ENCODE data around the gene TNPO1. TPM values are rescaled to one million over a fixed set of nuclear protein-coding genes. Genes with fewer than 3 reads are reported as not detected.

Gene TNPO1
- total RNA-seq, 1 experiment from 2014 or later, result 185 TPM

DNA sequence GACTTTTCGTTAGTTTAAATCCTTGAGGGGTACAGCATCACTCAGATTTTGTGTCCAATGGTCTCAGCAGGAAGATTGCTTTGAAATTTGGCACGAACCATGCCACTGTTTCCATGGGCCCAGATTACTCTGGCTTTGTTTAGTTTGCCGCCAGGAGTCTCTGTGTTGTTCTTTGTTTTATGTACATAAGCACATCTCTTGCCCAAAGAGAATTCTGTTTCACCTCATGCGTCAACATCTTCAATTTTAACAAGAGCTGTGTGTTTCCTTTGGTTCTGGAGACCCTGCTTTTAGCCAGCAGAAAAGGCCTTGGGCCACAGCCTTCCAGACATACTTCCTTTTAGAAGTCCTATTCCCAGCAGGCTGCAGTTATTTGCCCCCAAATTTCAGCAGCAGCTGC is 62.4 kb downstream of the TNPO1 start:
- no peaks in the 10 kb centered on the region for H3K4me1 ChIP-seq (replicated peaks; ENCODE audit: insufficient read depth)
- DNase-seq, result no peak
- no peaks in the 10 kb centered on the region for H3K9me2 ChIP-seq (ENCODE audit: insufficient read depth)
- H3K27me3 ChIP-seq (ENCODE audit: insufficient read depth, low read depth), result no peaks in the 10 kb centered on the region
- TF ChIP-seq EZH2 (IDR thresholded peaks at IDR 0.05; ENCODE audit: low read depth), result no peak
- TF ChIP-seq, protein P1, sequence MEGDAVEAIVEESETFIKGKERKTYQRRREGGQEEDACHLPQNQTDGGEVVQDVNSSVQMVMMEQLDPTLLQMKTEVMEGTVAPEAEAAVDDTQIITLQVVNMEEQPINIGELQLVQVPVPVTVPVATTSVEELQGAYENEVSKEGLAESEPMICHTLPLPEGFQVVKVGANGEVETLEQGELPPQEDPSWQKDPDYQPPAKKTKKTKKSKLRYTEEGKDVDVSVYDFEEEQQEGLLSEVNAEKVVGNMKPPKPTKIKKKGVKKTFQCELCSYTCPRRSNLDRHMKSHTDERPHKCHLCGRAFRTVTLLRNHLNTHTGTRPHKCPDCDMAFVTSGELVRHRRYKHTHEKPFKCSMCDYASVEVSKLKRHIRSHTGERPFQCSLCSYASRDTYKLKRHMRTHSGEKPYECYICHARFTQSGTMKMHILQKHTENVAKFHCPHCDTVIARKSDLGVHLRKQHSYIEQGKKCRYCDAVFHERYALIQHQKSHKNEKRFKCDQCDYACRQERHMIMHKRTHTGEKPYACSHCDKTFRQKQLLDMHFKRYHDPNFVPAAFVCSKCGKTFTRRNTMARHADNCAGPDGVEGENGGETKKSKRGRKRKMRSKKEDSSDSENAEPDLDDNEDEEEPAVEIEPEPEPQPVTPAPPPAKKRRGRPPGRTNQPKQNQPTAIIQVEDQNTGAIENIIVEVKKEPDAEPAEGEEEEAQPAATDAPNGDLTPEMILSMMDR (conservative IDR thresholded peaks at IDR 0.05), result no peak
- intact Hi-C loops (cut with micrococcal nuclease; ENCODE audit: unreplicated experiment), result no loop called here
- peaks cover 80% of the 10 kb centered on the region for H3K36me3 ChIP-seq (ENCODE audit: low read depth)
- no peak overlapping the region for H3K4me2 ChIP-seq
- ChIA-PET POLR2A (ENCODE audit: unreplicated experiment) (no interaction called here), CTCF (no interaction called here)
- peaks cover 33% of the 10 kb centered on the region for H3K79me2 ChIP-seq (ENCODE audit: low read depth)
- H3K4me3 ChIP-seq, result no peak overlapping the region
- no peaks in the 10 kb centered on the region for H3K9me3 ChIP-seq (ENCODE audit: insufficient read depth, low read depth)
- H3K27ac ChIP-seq, result no peak overlapping the region
- H4K20me1 ChIP-seq (ENCODE audit: insufficient read depth), result peaks cover 36% of the 10 kb centered on the region
- no peak overlapping the region for H2AFZ ChIP-seq
- peaks cover 44% of the 10 kb centered on the region for H3F3A ChIP-seq (ENCODE audit: insufficient read depth, low read depth)
- BruUV-seq (replicated peaks), result no TSS peak

DNA sequence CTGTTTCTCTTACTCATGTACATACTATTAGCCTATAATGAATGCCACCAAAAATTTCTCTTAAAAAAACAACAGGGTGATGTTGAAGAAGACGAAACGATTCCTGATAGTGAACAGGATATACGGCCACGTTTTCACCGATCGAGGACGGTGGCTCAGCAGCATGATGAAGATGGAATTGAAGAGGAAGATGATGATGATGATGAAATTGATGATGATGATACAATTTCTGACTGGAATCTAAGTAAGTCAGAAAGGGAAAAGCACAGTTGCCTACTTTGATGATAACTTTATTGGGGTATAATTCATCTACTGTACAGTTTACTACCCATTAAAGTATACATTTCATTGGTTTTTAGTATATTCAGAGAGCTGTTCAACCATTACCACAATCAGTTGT is 66.5 kb downstream of the TNPO1 start:
- H3K36me3 ChIP-seq (ENCODE audit: low read depth), result peaks cover 79% of the 10 kb centered on the region
- H3K27ac ChIP-seq, result no peak overlapping the region
- DNase-seq, result no peak
- H3K27me3 ChIP-seq (ENCODE audit: insufficient read depth, low read depth), result no peaks in the 10 kb centered on the region
- TF ChIP-seq, protein P1 (conservative IDR thresholded peaks at IDR 0.05), result no peak
- TF ChIP-seq EZH2 (IDR thresholded peaks at IDR 0.05; ENCODE audit: low read depth), result no peak
- H3K4me1 ChIP-seq (replicated peaks; ENCODE audit: insufficient read depth), result no peaks in the 10 kb centered on the region
- peaks cover 28% of the 10 kb centered on the region for H3K79me2 ChIP-seq (ENCODE audit: low read depth)
- H4K20me1 ChIP-seq (ENCODE audit: insufficient read depth), result peaks cover 51% of the 10 kb centered on the region
- intact Hi-C loops (cut with micrococcal nuclease; ENCODE audit: unreplicated experiment), result no loop called here
- POLR2A ChIA-PET (ENCODE audit: unreplicated experiment), result no interaction called here
- no peak overlapping the region for H2AFZ ChIP-seq
- no peaks in the 10 kb centered on the region for H3K9me2 ChIP-seq (ENCODE audit: insufficient read depth)
- H3K4me3 ChIP-seq, result no peak overlapping the region
- CTCF ChIA-PET, result no interaction called here
- BruUV-seq (replicated peaks), result no TSS peak
- H3F3A ChIP-seq (ENCODE audit: insufficient read depth, low read depth), result peaks cover 28% of the 10 kb centered on the region
- no peak overlapping the region for H3K4me2 ChIP-seq
- no peaks in the 10 kb centered on the region for H3K9me3 ChIP-seq (ENCODE audit: insufficient read depth, low read depth)

DNA sequence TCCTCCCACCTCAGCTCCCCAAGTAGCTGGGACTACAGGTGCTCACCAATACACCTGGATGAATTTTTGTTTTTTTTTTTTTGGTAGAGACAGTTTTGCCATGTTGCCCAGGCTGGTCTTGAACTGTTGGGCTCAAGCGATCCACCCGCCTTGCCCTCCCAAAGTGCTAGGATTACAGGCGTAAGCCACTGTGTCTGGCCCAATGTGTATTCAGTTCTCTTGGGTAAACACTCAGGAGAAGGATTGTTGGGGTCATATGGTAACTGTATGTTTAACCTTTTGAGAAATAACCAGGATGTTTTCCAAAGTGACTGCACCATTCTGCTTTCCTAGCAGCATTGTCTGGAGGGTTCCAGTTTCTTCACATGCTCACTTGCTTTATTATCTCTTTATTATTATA is 67.4 kb downstream of the TNPO1 start:
- TF ChIP-seq, protein P1 (conservative IDR thresholded peaks at IDR 0.05), result no peak
- no peak for TF ChIP-seq EZH2 (IDR thresholded peaks at IDR 0.05; ENCODE audit: low read depth)
- POLR2A ChIA-PET (ENCODE audit: unreplicated experiment), result interaction anchor here (0.6 kb wide), 1 partner anchor 576 kb away, joined by 9 read pairs; no protein-coding TSS in a partner anchor
- Histone ChIP-seq H3F3A (ENCODE audit: insufficient read depth, low read depth) (peaks cover 25% of the 10 kb centered on the region), H2AFZ (no peak overlapping the region), H3K79me2 (ENCODE audit: low read depth) (peaks cover 23% of the 10 kb centered on the region), H3K4me1 (replicated peaks; ENCODE audit: insufficient read depth) (no peaks in the 10 kb centered on the region), H4K20me1 (ENCODE audit: insufficient read depth) (peaks cover 50% of the 10 kb centered on the region), H3K4me3 (no peak overlapping the region), H3K27me3 (ENCODE audit: insufficient read depth, low read depth) (no peaks in the 10 kb centered on the region), H3K9me3 (ENCODE audit: insufficient read depth, low read depth) (no peaks in the 10 kb centered on the region), H3K27ac (no peak overlapping the region), H3K9me2 (ENCODE audit: insufficient read depth) (no peaks in the 10 kb centered on the region), H3K4me2 (no peak overlapping the region), H3K36me3 (ENCODE audit: low read depth) (peaks cover 80% of the 10 kb centered on the region)
- BruUV-seq (replicated peaks), result no TSS peak
- intact Hi-C loops (cut with micrococcal nuclease; ENCODE audit: unreplicated experiment), result no loop called here
- CTCF ChIA-PET, result no interaction called here
- no peak for DNase-seq
